H9 (cell line): Measurements from ENCODE around the gene WNT3A. TPM values are rescaled to one million over a fixed set of nuclear protein-coding genes. Genes with fewer than 3 reads are reported as not detected.
A peak's percentile ranks its signal among the peaks of the same experiment; 100 is the strongest.

Source experiments
- DNase-seq: peaks from one replicate; pipeline ENCODE4 v3.0.0-alpha.2; 2017
- H2AFZ ChIP-seq: one replicate; pipeline ENCODE4 v1.6.1; 2013; ENCODE audit warnings: mild to moderate bottlenecking, low read length, control low read depth, moderate library complexity
- H2AK5ac ChIP-seq: 2 replicates; pipeline ENCODE4 v1.6.1; 2013; ENCODE audit warnings: low read length, control low read depth, mixed read lengths; ENCODE audit not compliant: insufficient read length
- H2BK120ac ChIP-seq: one replicate; pipeline ENCODE4 v1.6.1; 2013; ENCODE audit warnings: low read depth, mild to moderate bottlenecking, low read length, control low read depth, inconsistent platforms; ENCODE audit not compliant: poor library complexity, severe bottlenecking
- H2BK12ac ChIP-seq: 2 replicates; pipeline ENCODE4 v1.6.1; 2013; ENCODE audit warnings: low read length, control low read depth, mixed read lengths, low read depth; ENCODE audit not compliant: insufficient read length
- H2BK15ac ChIP-seq: 2 replicates; pipeline ENCODE4 v1.6.1; 2013; ENCODE audit warnings: low read depth, low read length, control low read depth
- H2BK20ac ChIP-seq: one replicate; pipeline ENCODE4 v1.6.1; 2013; ENCODE audit warnings: low read depth, mild to moderate bottlenecking, low read length, control low read depth, inconsistent platforms; ENCODE audit not compliant: poor library complexity, severe bottlenecking
- H2BK5ac ChIP-seq: 2 replicates; pipeline ENCODE4 v1.6.1; 2013; ENCODE audit warnings: low read length, control low read depth, mixed read lengths; ENCODE audit not compliant: insufficient read length
- H3K14ac ChIP-seq: 2 replicates; pipeline ENCODE4 v1.6.1; 2013; ENCODE audit warnings: low read length, control low read depth; ENCODE audit not compliant: insufficient read depth
- H3K18ac ChIP-seq: 2 replicates; pipeline ENCODE4 v1.6.1; 2013; ENCODE audit warnings: low read depth, mild to moderate bottlenecking, mixed read lengths, low read length, control low read depth; ENCODE audit not compliant: insufficient read length
- H3K23ac ChIP-seq: 2 replicates; pipeline ENCODE4 v1.6.1; 2013; ENCODE audit warnings: low read length, control low read depth, mixed read lengths, low read depth; ENCODE audit not compliant: insufficient read length
- H3K23me2 ChIP-seq: 2 replicates; pipeline ENCODE4 v1.6.1; 2013; ENCODE audit warnings: low read depth, mild to moderate bottlenecking, mixed read lengths, low read length, control low read depth; ENCODE audit not compliant: insufficient read length, poor library complexity, severe bottlenecking
- H3K27ac ChIP-seq: 2 replicates; pipeline ENCODE4 v1.5.1; 2013; ENCODE audit warnings: low read length, control low read depth, mixed read lengths, low read depth; ENCODE audit not compliant: insufficient read length
- H3K27me3 ChIP-seq: 2 replicates; pipeline ENCODE4 v1.6.1; 2013; ENCODE audit warnings: low read length, control low read depth, inconsistent platforms; ENCODE audit not compliant: insufficient read depth
- H3K4ac ChIP-seq: 2 replicates; pipeline ENCODE4 v1.6.1; 2013; ENCODE audit warnings: low read depth, mild to moderate bottlenecking, control low read depth, inconsistent platforms, low read length, moderate library complexity
- H3K4me1 ChIP-seq: 2 replicates; pipeline ENCODE4 v1.6.1; 2013; ENCODE audit warnings: low read length, control low read depth, inconsistent platforms; ENCODE audit not compliant: insufficient read depth
- H3K4me2 ChIP-seq: 2 replicates; pipeline ENCODE4 v1.6.1; 2013; ENCODE audit warnings: low read length, control low read depth, mixed read lengths; ENCODE audit not compliant: insufficient read length, insufficient read depth
- H3K56ac ChIP-seq: 2 replicates; pipeline ENCODE4 v1.6.1; 2013; ENCODE audit warnings: low read depth, mild to moderate bottlenecking, mixed read lengths, low read length, control low read depth; ENCODE audit not compliant: insufficient read length
- H3K79me1 ChIP-seq: 2 replicates; pipeline ENCODE4 v1.6.1; 2013; ENCODE audit warnings: low read depth, mild to moderate bottlenecking, moderate library complexity, low read length, control low read depth, inconsistent platforms; ENCODE audit not compliant: insufficient read depth, poor library complexity, severe bottlenecking
- H3K79me2 ChIP-seq: 2 replicates; pipeline ENCODE4 v1.6.1; 2013; ENCODE audit warnings: low read length, control low read depth, inconsistent platforms; ENCODE audit not compliant: insufficient read depth
- H3K9ac ChIP-seq: 2 replicates; pipeline ENCODE4 v1.6.1; 2013; ENCODE audit warnings: low read length, control low read depth, mixed read lengths; ENCODE audit not compliant: insufficient read length; ENCODE audit errors: extremely low read depth
- H3K9me3 ChIP-seq: one replicate; pipeline ENCODE4 v1.6.1; 2013; ENCODE audit warnings: low read depth, low read length, inconsistent platforms; ENCODE audit not compliant: control insufficient read depth
- H3T11ph ChIP-seq: one replicate; pipeline ENCODE4 v1.6.1; 2013; ENCODE audit warnings: mild to moderate bottlenecking, low read length, control low read depth, inconsistent platforms
- H4K20me1 ChIP-seq: one replicate; pipeline ENCODE4 v1.6.1; 2013; ENCODE audit not compliant: control insufficient read depth, insufficient read length, insufficient read depth
- H4K5ac ChIP-seq: 2 replicates; pipeline ENCODE4 v1.6.1; 2013; ENCODE audit warnings: low read depth, mild to moderate bottlenecking, mixed read lengths, low read length, control low read depth; ENCODE audit not compliant: insufficient read length
- H4K8ac ChIP-seq: replicated peaks from 2 replicates; pipeline ENCODE4 v1.6.1; 2013; ENCODE audit warnings: low read length, control low read depth, mixed read lengths, low read depth; ENCODE audit not compliant: insufficient read length
- H4K91ac ChIP-seq: 2 replicates; pipeline ENCODE4 v1.6.1; 2013; ENCODE audit warnings: low read depth, mild to moderate bottlenecking, moderate library complexity, mixed read lengths, low read length, control low read depth; ENCODE audit not compliant: insufficient read length
- H3K27ac Mint-ChIP-seq, 3 experiments: 2 replicates in 2 of 3; 3 replicates in 1 of 3; pipeline ENCODE4 v1.8.0; 2020 to 2021; ENCODE audit warnings: mixed read lengths in 3 of 3, mild to moderate bottlenecking in 1 of 3, moderate library complexity in 1 of 3
- H3K27me3 Mint-ChIP-seq: 2 replicates; pipeline ENCODE4 v1.8.0; 2021; ENCODE audit warnings: low read depth, mild to moderate bottlenecking, moderate library complexity, mixed read lengths
- H3K36me3 Mint-ChIP-seq, 3 experiments: 2 replicates in 2 of 3; 3 replicates in 1 of 3; pipeline ENCODE4 v1.8.0; 2020 to 2021; ENCODE audit warnings: low read depth in 3 of 3, mixed read lengths in 3 of 3; ENCODE audit not compliant: insufficient read depth in 1 of 3
- H3K4me1 Mint-ChIP-seq, 2 experiments: 2 replicates each; pipeline ENCODE4 v1.8.0; 2020; ENCODE audit warnings: mixed read lengths in 2 of 2
- H3K4me3 Mint-ChIP-seq, 2 experiments: 2 replicates in 1 of 2; 3 replicates in 1 of 2; pipeline ENCODE4 v1.8.0; 2020 to 2021; ENCODE audit warnings: mild to moderate bottlenecking in 2 of 2, mixed read lengths in 2 of 2, moderate library complexity in 1 of 2
- H3K9me3 Mint-ChIP-seq, 2 experiments: 2 replicates in 1 of 2; 3 replicates in 1 of 2; pipeline ENCODE4 v1.8.0; 2020; ENCODE audit warnings: mild to moderate bottlenecking in 2 of 2, mixed read lengths in 2 of 2, moderate library complexity in 1 of 2
- WGBS: extraction: QIAGEN DNeasy Blood & Tissue Kit; methylation state at CpG from one replicate; pipeline ENCODE4 v1.1.7; 2013; ENCODE audit warnings: missing lambda C conversion rate, low lambda C conversion rate, mixed read lengths; ENCODE audit not compliant: insufficient read length; ENCODE audit errors: extremely low coverage; 5-methylcytosine and 5-hydroxymethylcytosine counted together
- total RNA-seq: library from RNA; stranded (reverse); gene quantifications from 2 replicates; pipeline ENCODE4 v1.2.1, GENCODE V29; 2021
- TF ChIP-seq, protein P1 (sequence below): fragments of 200-600 bp; sonication (generic); conservative IDR thresholded peaks from 3 replicates; pipeline ENCODE4 v1.8.0; 2021; ENCODE audit warnings: antibody characterized with exemption, mild to moderate bottlenecking

WNT3A gene
- total RNA-seq, 1 experiment from 2014 or later = 0.17 TPM

DNA sequence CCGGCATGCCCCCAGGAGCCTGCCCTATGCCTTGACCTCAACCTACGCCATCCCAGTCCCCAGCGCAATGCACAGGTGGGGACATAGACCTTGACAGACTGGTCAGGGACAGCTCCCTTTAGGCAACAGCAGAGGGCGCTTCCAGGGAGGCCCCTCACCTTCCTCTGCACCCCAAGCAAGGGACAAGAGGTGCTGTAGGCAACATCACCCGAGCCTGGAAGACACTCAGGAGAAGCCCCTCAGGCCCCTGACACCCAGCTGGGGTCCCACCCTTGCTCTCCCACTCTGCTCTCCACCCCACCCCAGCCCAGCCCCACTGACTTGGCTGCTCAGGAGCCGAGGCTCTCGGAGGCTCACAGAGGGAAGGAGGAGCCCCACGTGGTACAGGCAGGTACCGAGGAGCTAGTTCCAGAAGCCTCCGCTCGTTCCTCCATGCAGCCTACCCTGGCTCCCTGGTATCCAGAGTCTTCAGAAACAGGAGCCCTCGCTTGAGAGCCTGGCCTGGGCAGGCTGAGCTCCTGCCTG lies 2.4 kb upstream of the WNT3A start:
- Histone ChIP-seq H3K79me1 (no peaks in the 10 kb centered on the region), H3K4ac (no peak overlapping the region), H3K27me3 (peaks cover 64% of the 10 kb centered on the region), H3K9me3 (no peaks in the 10 kb centered on the region), H4K8ac (no peak overlapping the region), H3K79me2 (no peaks in the 10 kb centered on the region), H3K23me2 (peaks cover 15% of the 10 kb centered on the region), H3K56ac (no peak overlapping the region), H3K14ac (no peak overlapping the region), H4K91ac (no peak overlapping the region), H2AFZ (no peak overlapping the region), H2BK120ac (no peak overlapping the region), H4K5ac (no peak overlapping the region), H2BK15ac (no peak overlapping the region), H3K9ac (no peak overlapping the region), H2BK5ac (no peak overlapping the region), H3K4me1 (no peaks in the 10 kb centered on the region; the same call in 1 of the 2 replicates), H2BK12ac (no peak overlapping the region), H3K27ac (no peak overlapping the region), H3K18ac (no peak overlapping the region), H3T11ph (no peak overlapping the region), H2BK20ac (no peak overlapping the region), H4K20me1 (no peaks in the 10 kb centered on the region), H3K23ac (no peak overlapping the region), H3K4me2 (peak overlapping the region; percentile 22), H2AK5ac (no peak overlapping the region)
- Mint-ChIP-seq H3K4me1 (peaks cover 24 to 37% of the 10 kb centered on the region in 2 experiments), H3K36me3 (no peaks in the 10 kb centered on the region; a peak in 1 of 7 replicates), H3K27me3 (peaks cover 95% of the 10 kb centered on the region), H3K4me3 (peak overlapping the region; percentile 36 to 78), H3K27ac (no peak overlapping the region), H3K9me3 (no peaks in the 10 kb centered on the region)
- TF ChIP-seq, protein P1, sequence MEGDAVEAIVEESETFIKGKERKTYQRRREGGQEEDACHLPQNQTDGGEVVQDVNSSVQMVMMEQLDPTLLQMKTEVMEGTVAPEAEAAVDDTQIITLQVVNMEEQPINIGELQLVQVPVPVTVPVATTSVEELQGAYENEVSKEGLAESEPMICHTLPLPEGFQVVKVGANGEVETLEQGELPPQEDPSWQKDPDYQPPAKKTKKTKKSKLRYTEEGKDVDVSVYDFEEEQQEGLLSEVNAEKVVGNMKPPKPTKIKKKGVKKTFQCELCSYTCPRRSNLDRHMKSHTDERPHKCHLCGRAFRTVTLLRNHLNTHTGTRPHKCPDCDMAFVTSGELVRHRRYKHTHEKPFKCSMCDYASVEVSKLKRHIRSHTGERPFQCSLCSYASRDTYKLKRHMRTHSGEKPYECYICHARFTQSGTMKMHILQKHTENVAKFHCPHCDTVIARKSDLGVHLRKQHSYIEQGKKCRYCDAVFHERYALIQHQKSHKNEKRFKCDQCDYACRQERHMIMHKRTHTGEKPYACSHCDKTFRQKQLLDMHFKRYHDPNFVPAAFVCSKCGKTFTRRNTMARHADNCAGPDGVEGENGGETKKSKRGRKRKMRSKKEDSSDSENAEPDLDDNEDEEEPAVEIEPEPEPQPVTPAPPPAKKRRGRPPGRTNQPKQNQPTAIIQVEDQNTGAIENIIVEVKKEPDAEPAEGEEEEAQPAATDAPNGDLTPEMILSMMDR = peak; percentile 81
- no CpG with 5 or more reads among the region's 12 CpGs for WGBS
- peak; percentile 78 for DNase-seq
